Vagina (tissue), 2 donors: ENCODE data around the gene BICD2.

Experiments
- CTCF ChIP-seq, 3 experiments: fragments of 450-650 bp in 2 of 3; fragments of 200-600 bp in 1 of 3; sonication (generic) in 1 of 3; IDR thresholded peaks; one replicate each; pipeline ENCODE4 v1.5.1; 2017 to 2019; ENCODE audit warnings: antibody characterized with exemption in 3 of 3, mild to moderate bottlenecking in 2 of 3, moderate library complexity in 2 of 3
- POLR2A ChIP-seq, 2 donors: fragments of 450-650 bp; IDR thresholded peaks; one replicate each; pipeline ENCODE4 v1.6.1; 2017; ENCODE audit warnings: antibody characterized with exemption in 2 of 2, mild to moderate bottlenecking in 2 of 2, moderate library complexity in 2 of 2
- POLR2AphosphoS5 ChIP-seq, 2 donors: sonication (generic); formaldehyde crosslinking; IDR thresholded peaks; one replicate each; pipeline ENCODE4 v1.9.0; 2017; ENCODE audit warnings: antibody characterized with exemption in 2 of 2, mild to moderate bottlenecking in 2 of 2, low read depth in 1 of 2; ENCODE audit not compliant: insufficient read depth in 1 of 2

- TF ChIP-seq CTCF (IDR thresholded peaks at IDR 0.05) (no peak), POLR2A (IDR thresholded peaks at IDR 0.05) (no peak), POLR2AphosphoS5 (IDR thresholded peaks at IDR 0.05; ENCODE audit: insufficient read depth in 1 of 2, low read depth in 1 of 2) (peak in 1 of 2 donors; percentile 19)
Observed at GRCh38 chr9:92718086-92719001, 46.3 kb downstream of the BICD2 start.
